Measurements from ENCODE around the gene AZI2. TPM values are rescaled to one million over a fixed set of nuclear protein-coding genes. Genes with fewer than 3 reads are reported as not detected.

AZI2 gene
- total RNA-seq, 1 experiment from 2014 or later: 51.6 TPM

DNA sequence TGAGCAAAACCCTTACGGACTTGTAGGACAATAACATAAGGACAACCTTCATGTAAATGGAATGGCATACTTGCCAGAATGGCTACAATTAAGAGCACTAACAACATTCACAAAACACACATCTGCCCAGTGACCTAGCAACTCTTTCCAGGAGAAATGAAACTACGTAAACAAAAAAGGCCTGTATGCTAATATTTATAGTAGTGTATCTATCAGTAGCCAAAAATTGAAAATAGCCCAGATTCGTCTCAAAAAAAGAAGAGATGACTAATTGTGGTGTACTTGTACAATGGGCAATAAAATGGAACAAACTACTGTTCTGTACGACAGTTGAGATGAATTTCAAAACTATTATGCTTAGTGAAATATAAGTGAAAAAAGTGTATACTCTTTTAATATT lies 68.9 kb downstream of the AZI2 start:
- Histone ChIP-seq H3K9me2 (ENCODE audit: insufficient read depth) (no peaks in the 10 kb centered on the region), H3K9ac (ENCODE audit: low read length) (no peak overlapping the region), H3K4me2 (ENCODE audit: low read length) (no peak overlapping the region), H3K27ac (ENCODE audit: low read depth, low read length) (no peak overlapping the region), H3K27me3 (ENCODE audit: insufficient read depth, low read length) (no peaks in the 10 kb centered on the region), H3K4me1 (ENCODE audit: control insufficient read depth in 1 of 2, insufficient read depth in 2 of 2, low read length in 2 of 2) (no peaks in the 10 kb centered on the region), H3K9me3 (ENCODE audit: control insufficient read depth in 1 of 2, insufficient read depth in 1 of 2, low read depth in 1 of 2, low read length in 2 of 2) (no peaks in the 10 kb centered on the region), H3K36me3 (ENCODE audit: control insufficient read depth in 1 of 2, insufficient read depth in 2 of 2, low read length in 2 of 2) (no peaks in the 10 kb centered on the region), H2AFZ (ENCODE audit: low read depth, low read length, poor library complexity, severe bottlenecking) (no peak overlapping the region), H4K20me1 (ENCODE audit: insufficient read depth) (no peaks in the 10 kb centered on the region), H3K4me3 (replicated peaks in 1 of 2; ENCODE audit: low read depth in 1 of 2, low read length in 2 of 2) (no peak overlapping the region), H3K79me2 (ENCODE audit: insufficient read depth, low read length) (peaks cover 3% of the 10 kb centered on the region; the same call in 1 of the 2 replicates)
- no peak for TF ChIP-seq SP1 (IDR thresholded peaks at IDR 0.05; ENCODE audit: low read depth)
- no peak for TF ChIP-seq EZH2 (IDR thresholded peaks at IDR 0.05)
- TF ChIP-seq, protein P1, sequence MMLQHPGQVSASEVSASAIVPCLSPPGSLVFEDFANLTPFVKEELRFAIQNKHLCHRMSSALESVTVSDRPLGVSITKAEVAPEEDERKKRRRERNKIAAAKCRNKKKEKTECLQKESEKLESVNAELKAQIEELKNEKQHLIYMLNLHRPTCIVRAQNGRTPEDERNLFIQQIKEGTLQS (IDR thresholded peaks at IDR 0.05): no peak
- TF ChIP-seq JUND (IDR thresholded peaks at IDR 0.05): no peak
- TF ChIP-seq, protein P2, sequence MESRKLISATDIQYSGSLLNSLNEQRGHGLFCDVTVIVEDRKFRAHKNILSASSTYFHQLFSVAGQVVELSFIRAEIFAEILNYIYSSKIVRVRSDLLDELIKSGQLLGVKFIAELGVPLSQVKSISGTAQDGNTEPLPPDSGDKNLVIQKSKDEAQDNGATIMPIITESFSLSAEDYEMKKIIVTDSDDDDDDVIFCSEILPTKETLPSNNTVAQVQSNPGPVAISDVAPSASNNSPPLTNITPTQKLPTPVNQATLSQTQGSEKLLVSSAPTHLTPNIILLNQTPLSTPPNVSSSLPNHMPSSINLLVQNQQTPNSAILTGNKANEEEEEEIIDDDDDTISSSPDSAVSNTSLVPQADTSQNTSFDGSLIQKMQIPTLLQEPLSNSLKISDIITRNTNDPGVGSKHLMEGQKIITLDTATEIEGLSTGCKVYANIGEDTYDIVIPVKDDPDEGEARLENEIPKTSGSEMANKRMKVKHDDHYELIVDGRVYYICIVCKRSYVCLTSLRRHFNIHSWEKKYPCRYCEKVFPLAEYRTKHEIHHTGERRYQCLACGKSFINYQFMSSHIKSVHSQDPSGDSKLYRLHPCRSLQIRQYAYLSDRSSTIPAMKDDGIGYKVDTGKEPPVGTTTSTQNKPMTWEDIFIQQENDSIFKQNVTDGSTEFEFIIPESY (IDR thresholded peaks at IDR 0.05; ENCODE audit: extremely low read depth, insufficient replicate concordance, low read length): no peak
- no peak for TF ChIP-seq CEBPB (IDR thresholded peaks at IDR 0.05; ENCODE audit: low read depth)
- no peak for TF ChIP-seq ELF1 (IDR thresholded peaks at IDR 0.05; ENCODE audit: borderline replicate concordance, low read depth)
- TF ChIP-seq POLR2A (IDR thresholded peaks at IDR 0.05; ENCODE audit: borderline replicate concordance, extremely low read depth, insufficient read depth, insufficient read length): no peak
- ATAC-seq (no peak), DNase-seq (ENCODE audit: low read depth, low spot score) (no peak)
- BruUV-seq (replicated peaks): no TSS peak
- intact Hi-C loops (cut with micrococcal nuclease): no loop called here
- POLR2A ChIA-PET: no interaction called here
- CTCF ChIA-PET: no interaction called here
- RAD21 ChIA-PET (ENCODE audit: low non-redundant PET in 1 of 2, low total read pairs in 2 of 2, uncharacterized antibody in 2 of 2, unreplicated experiment in 2 of 2): no interaction called here

DNA sequence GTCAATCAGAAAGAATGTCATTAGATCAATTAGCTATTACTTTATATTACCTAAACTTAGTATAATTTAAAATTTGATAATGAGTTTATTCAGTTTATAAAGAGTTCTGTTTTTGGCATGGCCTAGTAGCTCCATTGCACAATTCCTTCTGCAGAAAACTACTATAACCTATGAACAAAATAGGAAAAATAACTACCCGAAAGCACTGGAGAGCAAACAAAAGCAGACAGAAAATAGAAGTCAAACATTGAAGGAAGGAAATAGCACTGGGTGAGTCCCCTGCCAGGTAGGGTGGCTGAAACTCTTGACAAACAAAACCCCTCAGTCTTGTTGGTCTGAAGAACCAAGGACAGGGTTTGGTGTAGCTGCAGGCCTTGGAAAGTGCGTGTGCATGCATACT lies 69.7 kb downstream of the AZI2 start:
- intact Hi-C loops (cut with micrococcal nuclease): no loop called here
- DNase-seq (ENCODE audit: low read depth, low spot score) (no peak), ATAC-seq (no peak)
- Histone ChIP-seq H3K27me3 (ENCODE audit: insufficient read depth, low read length) (no peaks in the 10 kb centered on the region), H3K9me3 (ENCODE audit: control insufficient read depth in 1 of 2, insufficient read depth in 1 of 2, low read depth in 1 of 2, low read length in 2 of 2) (no peaks in the 10 kb centered on the region), H4K20me1 (ENCODE audit: insufficient read depth) (no peaks in the 10 kb centered on the region), H3K4me1 (ENCODE audit: control insufficient read depth in 1 of 2, insufficient read depth in 2 of 2, low read length in 2 of 2) (no peaks in the 10 kb centered on the region), H3K4me2 (ENCODE audit: low read length) (no peak overlapping the region), H3K27ac (ENCODE audit: low read depth, low read length) (no peak overlapping the region), H2AFZ (ENCODE audit: low read depth, low read length, poor library complexity, severe bottlenecking) (no peak overlapping the region), H3K9me2 (ENCODE audit: insufficient read depth) (no peaks in the 10 kb centered on the region), H3K4me3 (replicated peaks in 1 of 2; ENCODE audit: low read depth in 1 of 2, low read length in 2 of 2) (no peak overlapping the region), H3K79me2 (ENCODE audit: insufficient read depth, low read length) (peaks cover 3% of the 10 kb centered on the region; the same call in 1 of the 2 replicates), H3K36me3 (ENCODE audit: control insufficient read depth in 1 of 2, insufficient read depth in 2 of 2, low read length in 2 of 2) (no peaks in the 10 kb centered on the region), H3K9ac (ENCODE audit: low read length) (no peak overlapping the region)
- RAD21 ChIA-PET (ENCODE audit: low non-redundant PET in 1 of 2, low total read pairs in 2 of 2, uncharacterized antibody in 2 of 2, unreplicated experiment in 2 of 2): no interaction called here
- CTCF ChIA-PET: no interaction called here
- POLR2A ChIA-PET: no interaction called here
- BruUV-seq (replicated peaks): no TSS peak
- TF ChIP-seq EZH2 (IDR thresholded peaks at IDR 0.05) (no peak), EZH2phosphoT487 (IDR thresholded peaks at IDR 0.05; ENCODE audit: borderline replicate concordance) (no peak), SP1 (IDR thresholded peaks at IDR 0.05; ENCODE audit: low read depth) (no peak), ZFX (IDR thresholded peaks at IDR 0.05) (no peak), ELF1 (IDR thresholded peaks at IDR 0.05; ENCODE audit: borderline replicate concordance, low read depth) (no peak), SIN3A (IDR thresholded peaks at IDR 0.05; ENCODE audit: low read depth) (no peak), EGR1 (IDR thresholded peaks at IDR 0.05; ENCODE audit: low read depth) (no peak)
- TF ChIP-seq, protein P3, sequence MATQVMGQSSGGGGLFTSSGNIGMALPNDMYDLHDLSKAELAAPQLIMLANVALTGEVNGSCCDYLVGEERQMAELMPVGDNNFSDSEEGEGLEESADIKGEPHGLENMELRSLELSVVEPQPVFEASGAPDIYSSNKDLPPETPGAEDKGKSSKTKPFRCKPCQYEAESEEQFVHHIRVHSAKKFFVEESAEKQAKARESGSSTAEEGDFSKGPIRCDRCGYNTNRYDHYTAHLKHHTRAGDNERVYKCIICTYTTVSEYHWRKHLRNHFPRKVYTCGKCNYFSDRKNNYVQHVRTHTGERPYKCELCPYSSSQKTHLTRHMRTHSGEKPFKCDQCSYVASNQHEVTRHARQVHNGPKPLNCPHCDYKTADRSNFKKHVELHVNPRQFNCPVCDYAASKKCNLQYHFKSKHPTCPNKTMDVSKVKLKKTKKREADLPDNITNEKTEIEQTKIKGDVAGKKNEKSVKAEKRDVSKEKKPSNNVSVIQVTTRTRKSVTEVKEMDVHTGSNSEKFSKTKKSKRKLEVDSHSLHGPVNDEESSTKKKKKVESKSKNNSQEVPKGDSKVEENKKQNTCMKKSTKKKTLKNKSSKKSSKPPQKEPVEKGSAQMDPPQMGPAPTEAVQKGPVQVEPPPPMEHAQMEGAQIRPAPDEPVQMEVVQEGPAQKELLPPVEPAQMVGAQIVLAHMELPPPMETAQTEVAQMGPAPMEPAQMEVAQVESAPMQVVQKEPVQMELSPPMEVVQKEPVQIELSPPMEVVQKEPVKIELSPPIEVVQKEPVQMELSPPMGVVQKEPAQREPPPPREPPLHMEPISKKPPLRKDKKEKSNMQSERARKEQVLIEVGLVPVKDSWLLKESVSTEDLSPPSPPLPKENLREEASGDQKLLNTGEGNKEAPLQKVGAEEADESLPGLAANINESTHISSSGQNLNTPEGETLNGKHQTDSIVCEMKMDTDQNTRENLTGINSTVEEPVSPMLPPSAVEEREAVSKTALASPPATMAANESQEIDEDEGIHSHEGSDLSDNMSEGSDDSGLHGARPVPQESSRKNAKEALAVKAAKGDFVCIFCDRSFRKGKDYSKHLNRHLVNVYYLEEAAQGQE (IDR thresholded peaks at IDR 0.05; ENCODE audit: low read depth): no peak
- TF ChIP-seq, protein P4, sequence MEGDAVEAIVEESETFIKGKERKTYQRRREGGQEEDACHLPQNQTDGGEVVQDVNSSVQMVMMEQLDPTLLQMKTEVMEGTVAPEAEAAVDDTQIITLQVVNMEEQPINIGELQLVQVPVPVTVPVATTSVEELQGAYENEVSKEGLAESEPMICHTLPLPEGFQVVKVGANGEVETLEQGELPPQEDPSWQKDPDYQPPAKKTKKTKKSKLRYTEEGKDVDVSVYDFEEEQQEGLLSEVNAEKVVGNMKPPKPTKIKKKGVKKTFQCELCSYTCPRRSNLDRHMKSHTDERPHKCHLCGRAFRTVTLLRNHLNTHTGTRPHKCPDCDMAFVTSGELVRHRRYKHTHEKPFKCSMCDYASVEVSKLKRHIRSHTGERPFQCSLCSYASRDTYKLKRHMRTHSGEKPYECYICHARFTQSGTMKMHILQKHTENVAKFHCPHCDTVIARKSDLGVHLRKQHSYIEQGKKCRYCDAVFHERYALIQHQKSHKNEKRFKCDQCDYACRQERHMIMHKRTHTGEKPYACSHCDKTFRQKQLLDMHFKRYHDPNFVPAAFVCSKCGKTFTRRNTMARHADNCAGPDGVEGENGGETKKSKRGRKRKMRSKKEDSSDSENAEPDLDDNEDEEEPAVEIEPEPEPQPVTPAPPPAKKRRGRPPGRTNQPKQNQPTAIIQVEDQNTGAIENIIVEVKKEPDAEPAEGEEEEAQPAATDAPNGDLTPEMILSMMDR (IDR thresholded peaks at IDR 0.05 in 2 of 3, conservative IDR thresholded peaks at IDR 0.05 in 1 of 3; ENCODE audit: borderline replicate concordance in 1 of 3, insufficient read depth in 1 of 3, low read depth in 2 of 3, low read length in 2 of 3): no peak
